ENCODE measurements around the gene CACHD1.

Gene CACHD1

DNA sequence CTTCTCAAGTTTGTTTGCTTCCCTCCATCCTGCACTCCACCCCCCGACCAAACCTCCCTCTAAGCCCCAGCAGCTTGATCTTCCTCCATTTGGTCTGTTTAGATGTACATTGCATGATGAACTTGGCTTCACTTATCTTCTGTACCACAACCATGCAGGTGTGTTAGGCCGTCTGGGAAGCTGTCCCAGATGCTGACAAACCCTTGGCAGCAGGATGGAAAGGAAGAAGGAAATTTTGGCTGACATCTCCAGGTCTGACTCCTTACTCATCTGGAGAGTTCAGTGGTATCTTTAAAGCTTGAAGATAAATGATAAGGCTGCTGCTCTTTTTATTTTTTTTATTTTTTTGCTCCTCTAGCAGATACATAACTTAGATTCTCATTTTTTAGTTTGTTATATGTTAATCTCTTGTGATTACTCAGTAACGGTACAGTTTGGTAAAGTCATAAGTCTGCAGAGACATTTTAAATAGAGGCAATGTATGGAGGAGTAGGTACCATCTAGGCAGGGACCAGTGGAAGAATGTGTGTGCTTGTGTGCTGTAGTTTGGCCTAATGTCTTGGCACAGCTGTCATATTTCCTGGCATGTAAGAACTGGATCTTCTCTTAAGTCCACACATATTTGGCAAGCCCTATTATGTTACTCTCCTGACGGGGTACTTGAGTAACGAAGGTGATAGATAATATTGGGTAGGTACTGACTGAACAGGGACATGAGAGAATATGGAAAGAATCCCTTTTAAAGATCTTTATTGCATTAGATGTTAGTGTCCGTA lies 79.7 kb downstream of the CACHD1 start:
- no peaks in the 10 kb centered on the region for H4K20me1 ChIP-seq (ENCODE audit: low read depth, low read length)
- H3K9ac ChIP-seq (ENCODE audit: low read length), result no peak overlapping the region
- no peak overlapping the region for H3K4me2 ChIP-seq (ENCODE audit: low read depth, low read length, poor library complexity, severe bottlenecking)
- no peaks in the 10 kb centered on the region for H3K27me3 ChIP-seq (ENCODE audit: low read length)
- H3K9me3 ChIP-seq (ENCODE audit: insufficient read depth, low read length), result no peaks in the 10 kb centered on the region
- H3K9me2 ChIP-seq (replicated peaks; ENCODE audit: insufficient read depth, low read length), result no peaks in the 10 kb centered on the region
- H3F3A ChIP-seq (ENCODE audit: insufficient read depth), result no peaks in the 10 kb centered on the region
- H2AFZ ChIP-seq (ENCODE audit: low read depth, low read length, severe bottlenecking), result no peak overlapping the region
- H3K79me2 ChIP-seq (ENCODE audit: insufficient read depth, low read length), result no peaks in the 10 kb centered on the region
- no peak overlapping the region for H3K27ac ChIP-seq (ENCODE audit: low read depth, low read length)
- H3K4me3 ChIP-seq (ENCODE audit: insufficient read depth, low read length, poor library complexity, severe bottlenecking), result no peak overlapping the region
- TF ChIP-seq EZH2phosphoT487 (conservative IDR thresholded peaks at IDR 0.05; ENCODE audit: low read length), result no peak
- TF ChIP-seq, protein P1, sequence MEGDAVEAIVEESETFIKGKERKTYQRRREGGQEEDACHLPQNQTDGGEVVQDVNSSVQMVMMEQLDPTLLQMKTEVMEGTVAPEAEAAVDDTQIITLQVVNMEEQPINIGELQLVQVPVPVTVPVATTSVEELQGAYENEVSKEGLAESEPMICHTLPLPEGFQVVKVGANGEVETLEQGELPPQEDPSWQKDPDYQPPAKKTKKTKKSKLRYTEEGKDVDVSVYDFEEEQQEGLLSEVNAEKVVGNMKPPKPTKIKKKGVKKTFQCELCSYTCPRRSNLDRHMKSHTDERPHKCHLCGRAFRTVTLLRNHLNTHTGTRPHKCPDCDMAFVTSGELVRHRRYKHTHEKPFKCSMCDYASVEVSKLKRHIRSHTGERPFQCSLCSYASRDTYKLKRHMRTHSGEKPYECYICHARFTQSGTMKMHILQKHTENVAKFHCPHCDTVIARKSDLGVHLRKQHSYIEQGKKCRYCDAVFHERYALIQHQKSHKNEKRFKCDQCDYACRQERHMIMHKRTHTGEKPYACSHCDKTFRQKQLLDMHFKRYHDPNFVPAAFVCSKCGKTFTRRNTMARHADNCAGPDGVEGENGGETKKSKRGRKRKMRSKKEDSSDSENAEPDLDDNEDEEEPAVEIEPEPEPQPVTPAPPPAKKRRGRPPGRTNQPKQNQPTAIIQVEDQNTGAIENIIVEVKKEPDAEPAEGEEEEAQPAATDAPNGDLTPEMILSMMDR (IDR thresholded peaks at IDR 0.05; ENCODE audit: insufficient read depth, low read length, poor library complexity, severe bottlenecking), result no peak
- H3K36me3 ChIP-seq (ENCODE audit: low read length), result no peaks in the 10 kb centered on the region

DNA sequence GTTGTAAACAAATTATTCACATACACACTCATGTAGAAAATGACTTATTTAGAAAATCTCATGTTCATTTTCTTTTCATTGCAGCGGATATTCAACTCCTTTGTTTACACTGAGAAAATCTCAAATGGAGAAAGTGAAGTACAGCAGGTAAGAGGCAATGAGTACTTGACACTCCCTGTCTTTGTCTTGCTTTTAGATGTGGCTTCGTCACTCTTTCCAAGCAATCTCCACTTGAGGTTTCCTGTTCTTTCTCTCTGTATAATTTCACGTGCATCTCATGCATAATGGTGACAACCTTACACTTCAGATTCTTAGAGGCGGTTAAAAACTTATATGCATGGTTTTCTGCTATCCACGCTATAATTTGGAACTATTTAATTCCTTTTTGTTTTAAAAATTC lies 80.6 kb downstream of the CACHD1 start:
- Histone ChIP-seq H3K9ac (ENCODE audit: low read length) (no peak overlapping the region), H3K4me2 (ENCODE audit: low read depth, low read length, poor library complexity, severe bottlenecking) (no peak overlapping the region), H3K27ac (ENCODE audit: low read depth, low read length) (no peak overlapping the region), H3K9me3 (ENCODE audit: insufficient read depth, low read length) (no peaks in the 10 kb centered on the region), H4K20me1 (ENCODE audit: low read depth, low read length) (no peaks in the 10 kb centered on the region), H3K27me3 (ENCODE audit: low read length) (no peaks in the 10 kb centered on the region), H3K4me3 (ENCODE audit: insufficient read depth, low read length, poor library complexity, severe bottlenecking) (no peak overlapping the region), H3K36me3 (ENCODE audit: low read length) (no peaks in the 10 kb centered on the region), H3K9me2 (replicated peaks; ENCODE audit: insufficient read depth, low read length) (no peaks in the 10 kb centered on the region), H3K79me2 (ENCODE audit: insufficient read depth, low read length) (no peaks in the 10 kb centered on the region), H3F3A (ENCODE audit: insufficient read depth) (no peaks in the 10 kb centered on the region), H2AFZ (ENCODE audit: low read depth, low read length, severe bottlenecking) (no peak overlapping the region)
- TF ChIP-seq EZH2phosphoT487 (conservative IDR thresholded peaks at IDR 0.05; ENCODE audit: low read length), result no peak
- TF ChIP-seq, protein P1 (IDR thresholded peaks at IDR 0.05; ENCODE audit: insufficient read depth, low read length, poor library complexity, severe bottlenecking), result no peak

DNA sequence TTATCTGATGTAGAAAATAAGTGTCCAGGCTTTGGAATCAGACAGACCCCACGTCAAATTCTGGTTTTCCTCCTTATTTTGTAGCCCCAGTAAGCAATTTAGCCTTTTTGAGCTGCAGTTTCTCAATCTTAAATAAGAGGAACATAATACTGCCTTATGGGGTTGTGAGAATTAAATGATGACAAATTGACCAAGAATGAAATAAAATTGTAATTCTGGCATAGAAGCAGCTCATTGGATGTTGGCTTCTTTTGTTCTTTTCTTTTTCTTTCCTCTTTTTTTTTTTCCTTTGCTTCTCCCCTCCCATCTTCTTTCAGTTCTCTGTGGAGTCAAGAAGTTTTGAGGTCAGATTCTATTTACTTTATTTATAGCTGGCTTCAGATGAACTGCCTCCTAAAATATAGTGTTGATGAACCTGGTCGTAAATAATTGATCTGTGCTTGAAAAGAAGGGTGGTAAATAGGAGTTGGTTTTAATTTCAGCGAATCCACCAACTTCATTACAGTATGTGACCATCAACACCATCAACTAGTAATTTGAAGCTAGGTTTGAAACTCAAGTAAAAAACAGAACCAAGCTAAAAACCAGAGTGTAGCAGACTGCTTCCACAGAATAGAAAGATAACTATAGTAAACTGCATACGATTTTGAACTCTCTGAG lies 81.1 kb downstream of the CACHD1 start:
- Histone ChIP-seq H3K9ac (ENCODE audit: low read length) (no peak overlapping the region), H4K20me1 (ENCODE audit: low read depth, low read length) (no peaks in the 10 kb centered on the region), H3K4me3 (ENCODE audit: insufficient read depth, low read length, poor library complexity, severe bottlenecking) (no peak overlapping the region), H3K79me2 (ENCODE audit: insufficient read depth, low read length) (no peaks in the 10 kb centered on the region), H3K36me3 (ENCODE audit: low read length) (no peaks in the 10 kb centered on the region), H3K9me2 (replicated peaks; ENCODE audit: insufficient read depth, low read length) (no peaks in the 10 kb centered on the region), H3F3A (ENCODE audit: insufficient read depth) (no peaks in the 10 kb centered on the region), H3K27ac (ENCODE audit: low read depth, low read length) (no peak overlapping the region), H3K9me3 (ENCODE audit: insufficient read depth, low read length) (no peaks in the 10 kb centered on the region), H3K27me3 (ENCODE audit: low read length) (no peaks in the 10 kb centered on the region), H2AFZ (ENCODE audit: low read depth, low read length, severe bottlenecking) (no peak overlapping the region), H3K4me2 (ENCODE audit: low read depth, low read length, poor library complexity, severe bottlenecking) (no peak overlapping the region)
- TF ChIP-seq, protein P1 (IDR thresholded peaks at IDR 0.05; ENCODE audit: insufficient read depth, low read length, poor library complexity, severe bottlenecking), result no peak
- no peak for TF ChIP-seq EZH2phosphoT487 (conservative IDR thresholded peaks at IDR 0.05; ENCODE audit: low read length)

Measured in SU-DHL-6 (cell line).